Astrocyte of the spinal cord (primary cell): ENCODE measurements around the gene MANEAL.

Experiments
- DNase-seq: peaks from one replicate; pipeline ENCODE4 v3.0.0; 2011; ENCODE audit warnings: low read depth, low spot score
- H3K4me3 ChIP-seq: 2 replicates; pipeline ENCODE4 v1.5.1; 2011; ENCODE audit warnings: low read depth, mild to moderate bottlenecking, low read length, moderate library complexity
- in situ Hi-C: cut with HindIII; loops from 2 replicates; pipeline ENCODE4 v1.10.0; 2017; ENCODE audit warnings: low sequenced_read_pairs
- TF ChIP-seq, protein P1 (sequence below): IDR thresholded peaks from 2 replicates; pipeline ENCODE4 v1.5.1; 2012; ENCODE audit warnings: low read depth, mild to moderate bottlenecking, low read length, inconsistent platforms

Gene MANEAL

DNA sequence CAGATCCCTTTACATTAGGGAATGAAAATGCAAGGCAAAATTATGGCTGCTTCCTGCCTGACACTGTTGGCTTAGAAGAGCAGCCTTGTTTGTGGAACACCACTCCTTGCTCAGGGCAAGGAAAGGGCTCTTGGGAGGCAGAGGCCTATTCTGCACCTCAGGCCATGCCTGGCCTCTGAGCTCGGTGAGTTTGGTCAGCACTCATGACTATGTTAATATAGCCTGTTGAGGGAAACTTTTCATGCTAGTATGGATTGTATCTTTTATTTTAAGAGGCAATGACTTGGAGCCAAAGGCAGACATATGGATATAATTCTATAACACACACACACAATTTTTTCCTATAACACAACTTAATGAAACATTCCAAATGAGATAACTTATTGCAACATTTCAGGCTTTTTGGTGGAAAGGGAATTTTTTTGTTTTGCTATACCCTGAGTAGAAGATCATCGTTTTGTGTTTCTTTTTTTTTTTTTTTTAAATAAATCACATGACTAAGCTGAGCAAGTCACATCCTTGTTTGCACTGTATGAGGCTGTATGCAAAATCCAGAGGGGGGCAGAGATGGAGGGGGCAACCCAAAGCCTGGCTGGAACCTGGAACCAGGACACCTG lies 20.0 kb downstream of the MANEAL start:
- no peak for DNase-seq
- TF ChIP-seq, protein P1, sequence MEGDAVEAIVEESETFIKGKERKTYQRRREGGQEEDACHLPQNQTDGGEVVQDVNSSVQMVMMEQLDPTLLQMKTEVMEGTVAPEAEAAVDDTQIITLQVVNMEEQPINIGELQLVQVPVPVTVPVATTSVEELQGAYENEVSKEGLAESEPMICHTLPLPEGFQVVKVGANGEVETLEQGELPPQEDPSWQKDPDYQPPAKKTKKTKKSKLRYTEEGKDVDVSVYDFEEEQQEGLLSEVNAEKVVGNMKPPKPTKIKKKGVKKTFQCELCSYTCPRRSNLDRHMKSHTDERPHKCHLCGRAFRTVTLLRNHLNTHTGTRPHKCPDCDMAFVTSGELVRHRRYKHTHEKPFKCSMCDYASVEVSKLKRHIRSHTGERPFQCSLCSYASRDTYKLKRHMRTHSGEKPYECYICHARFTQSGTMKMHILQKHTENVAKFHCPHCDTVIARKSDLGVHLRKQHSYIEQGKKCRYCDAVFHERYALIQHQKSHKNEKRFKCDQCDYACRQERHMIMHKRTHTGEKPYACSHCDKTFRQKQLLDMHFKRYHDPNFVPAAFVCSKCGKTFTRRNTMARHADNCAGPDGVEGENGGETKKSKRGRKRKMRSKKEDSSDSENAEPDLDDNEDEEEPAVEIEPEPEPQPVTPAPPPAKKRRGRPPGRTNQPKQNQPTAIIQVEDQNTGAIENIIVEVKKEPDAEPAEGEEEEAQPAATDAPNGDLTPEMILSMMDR, result no peak
- no peak overlapping the region for H3K4me3 ChIP-seq
- in situ Hi-C loops, result no loop called here

DNA sequence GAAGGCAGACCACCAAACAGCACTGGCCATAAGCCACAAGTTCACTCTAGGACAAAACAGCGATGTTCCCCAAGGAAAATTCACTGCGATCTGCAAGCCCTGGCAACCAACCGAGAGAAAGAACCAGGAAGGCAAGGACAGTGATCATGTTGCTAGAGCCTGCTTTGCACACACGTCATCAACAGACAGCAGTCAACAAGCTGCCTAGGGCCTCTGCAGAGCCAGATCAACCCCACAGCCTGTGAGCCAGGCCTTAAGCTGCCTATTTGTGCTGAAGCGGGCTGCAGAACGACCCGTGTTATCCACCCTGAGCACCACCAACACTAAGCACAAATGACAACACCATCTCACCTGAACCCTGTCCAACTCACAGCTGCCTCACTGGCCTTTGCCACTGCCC lies 20.6 kb downstream of the MANEAL start:
- in situ Hi-C loops, result no loop called here
- TF ChIP-seq, protein P1, result no peak
- DNase-seq, result no peak
- no peak overlapping the region for H3K4me3 ChIP-seq

DNA sequence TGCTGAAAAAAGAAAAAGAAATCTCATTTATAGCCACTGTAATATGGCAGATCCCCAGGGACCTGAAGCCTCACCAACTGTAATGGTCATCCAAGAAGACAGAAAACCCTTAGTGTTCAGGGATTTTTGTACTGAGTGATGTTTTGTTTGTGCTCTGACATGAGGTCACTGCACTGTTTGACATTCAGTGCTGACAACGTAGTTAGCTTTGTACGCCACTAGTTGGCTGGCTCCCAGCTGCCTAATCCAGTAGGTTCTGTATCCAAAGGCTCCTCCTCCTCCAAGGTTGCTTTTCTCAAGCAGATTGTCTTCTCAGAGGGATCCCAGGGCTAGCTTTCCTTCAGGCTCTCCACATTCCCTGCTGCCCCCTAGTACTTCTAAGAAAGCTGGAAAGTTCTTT lies 23.8 kb downstream of the MANEAL start:
- no peak for DNase-seq
- in situ Hi-C loops, result no loop called here
- TF ChIP-seq, protein P1, result no peak
- no peak overlapping the region for H3K4me3 ChIP-seq

DNA sequence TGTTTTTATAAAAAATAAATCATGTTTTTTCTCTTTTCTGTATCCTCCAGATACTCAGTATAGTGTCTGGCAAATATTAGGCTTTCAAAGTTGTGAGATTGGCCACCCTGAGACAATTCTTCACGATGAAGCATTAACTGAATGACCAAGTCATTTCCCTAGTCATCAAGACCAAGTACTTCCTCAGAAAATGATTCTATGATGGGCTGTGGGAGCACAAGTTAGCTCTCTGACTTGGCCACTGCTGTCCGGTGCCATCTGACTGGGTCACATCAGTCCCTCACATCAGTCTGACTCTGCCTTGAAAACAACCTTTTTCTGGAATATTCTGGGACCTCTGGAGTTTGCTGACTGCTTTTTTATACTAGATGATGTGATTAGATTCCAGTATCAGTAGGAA lies 27.8 kb downstream of the MANEAL start:
- TF ChIP-seq, protein P1, result no peak
- no peak overlapping the region for H3K4me3 ChIP-seq
- in situ Hi-C loops, result no loop called here
- DNase-seq, result no peak

DNA sequence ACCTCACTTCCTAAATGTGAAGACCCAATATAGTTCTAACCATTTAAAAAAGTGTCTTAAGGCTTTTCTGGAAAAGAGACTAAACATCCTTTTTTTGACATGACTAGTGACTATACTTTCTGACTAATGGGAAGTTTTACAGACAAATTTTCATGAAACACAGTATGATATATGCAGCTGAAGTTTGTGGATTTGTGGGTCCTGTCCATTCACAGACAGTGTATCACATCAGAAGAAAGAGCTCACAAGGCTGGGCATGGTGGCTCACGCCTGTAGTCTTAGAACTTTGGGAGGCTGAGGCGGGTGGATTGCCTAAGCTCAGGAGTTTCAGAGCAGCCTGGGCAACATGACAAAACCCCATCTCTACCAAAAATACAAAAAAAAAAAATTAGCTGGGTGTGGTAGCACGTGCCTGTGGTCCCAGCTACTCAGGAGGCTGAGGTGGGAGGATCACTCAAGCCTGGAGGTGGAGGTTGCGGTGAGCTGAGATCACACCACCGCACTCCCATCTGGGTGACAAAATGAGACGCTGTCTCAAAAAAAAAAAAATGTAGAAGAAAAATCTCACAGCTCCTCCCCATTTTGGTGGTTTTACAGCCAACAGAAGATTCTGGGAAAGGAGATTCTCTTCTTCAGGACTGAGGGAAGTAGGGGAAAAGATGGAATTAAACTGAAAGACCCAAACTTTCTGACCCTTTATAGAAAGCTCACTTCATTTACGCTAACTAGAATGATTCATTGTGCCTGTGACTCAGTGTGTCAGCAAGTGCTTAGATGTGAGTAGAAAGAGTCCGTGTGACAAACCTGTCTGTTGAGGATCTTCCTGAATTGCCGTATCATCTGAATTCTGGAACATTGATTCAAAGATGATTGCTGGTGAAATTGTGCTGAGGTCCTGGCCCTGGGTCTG lies 29.5 kb downstream of the MANEAL start:
- in situ Hi-C loops, result no loop called here
- TF ChIP-seq, protein P1, result no peak
- DNase-seq, result no peak
- no peak overlapping the region for H3K4me3 ChIP-seq

DNA sequence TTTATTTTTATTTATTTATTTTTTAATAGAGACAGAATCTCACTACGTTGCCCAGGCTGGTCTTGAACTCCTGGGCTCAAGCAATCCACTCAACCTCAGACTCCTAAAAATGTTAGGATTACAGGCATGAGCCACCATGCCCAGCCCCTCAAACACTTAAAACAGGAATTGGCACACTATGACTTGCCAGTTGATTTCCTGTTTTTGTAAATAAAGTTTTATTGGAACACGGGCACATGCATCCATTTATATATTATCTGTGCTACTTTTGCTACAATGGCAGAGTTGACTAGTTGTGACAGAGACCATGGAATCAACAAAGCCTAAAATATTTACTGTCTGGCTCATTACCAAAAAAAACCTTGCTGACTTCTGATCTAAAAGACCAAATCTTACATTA lies 30.4 kb downstream of the MANEAL start:
- TF ChIP-seq, protein P1, result no peak
- H3K4me3 ChIP-seq, result no peak overlapping the region
- DNase-seq, result no peak
- in situ Hi-C loops, result no loop called here
